Activated T-cell treated with anti-CD3 and anti-CD28 coated beads for 48 hours (primary cell): ENCODE results near the gene SLC25A21.
"Not testable (repeated sequence)": the region's sequence is repeated elsewhere in the genome, so short reads cannot be mapped to it uniquely, and the experiment has no call there.

Experiments
- DNase-seq: peaks from one replicate; pipeline ENCODE4 v3.0.0-alpha.2; 2020; ENCODE audit warnings: low read depth

Gene SLC25A21

DNA sequence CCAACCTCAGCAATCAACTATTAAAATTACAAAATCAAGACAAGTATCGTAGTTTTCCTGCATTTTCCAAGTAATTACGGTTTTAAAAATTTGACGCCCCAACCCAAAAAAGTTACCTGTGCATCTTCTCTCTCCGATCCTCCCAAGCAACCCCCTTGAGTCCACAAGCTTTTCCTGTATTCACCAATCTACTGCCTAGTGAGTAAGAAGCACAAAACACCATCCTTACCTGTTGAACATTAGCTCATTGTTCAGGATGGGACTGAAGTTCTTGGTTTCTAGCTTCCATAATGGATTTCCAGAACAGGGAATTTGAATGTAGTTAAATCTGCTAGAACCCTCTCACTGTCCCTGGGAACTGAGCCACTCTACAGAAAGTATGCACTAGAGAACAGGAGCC is 348.8 kb downstream of the SLC25A21 start:
- DNase-seq = no peak

DNA sequence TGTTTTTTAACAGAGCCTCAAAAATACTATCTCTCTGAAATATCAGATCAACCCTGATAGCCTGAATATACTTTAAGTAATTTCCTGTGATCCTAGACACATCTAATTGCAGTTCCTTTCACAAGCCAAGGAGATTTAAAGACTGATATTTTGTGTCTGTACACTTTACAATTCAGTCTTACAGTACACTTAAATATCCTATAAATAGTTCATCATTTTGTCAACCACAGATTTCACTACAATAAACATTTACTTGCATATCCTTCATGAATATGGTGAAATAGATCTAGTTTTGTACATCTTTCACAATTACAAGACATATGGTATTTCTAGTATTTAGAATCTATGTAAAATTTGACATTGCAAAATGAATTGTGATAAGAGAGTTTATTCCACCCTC is 349.7 kb downstream of the SLC25A21 start:
- DNase-seq = no peak

DNA sequence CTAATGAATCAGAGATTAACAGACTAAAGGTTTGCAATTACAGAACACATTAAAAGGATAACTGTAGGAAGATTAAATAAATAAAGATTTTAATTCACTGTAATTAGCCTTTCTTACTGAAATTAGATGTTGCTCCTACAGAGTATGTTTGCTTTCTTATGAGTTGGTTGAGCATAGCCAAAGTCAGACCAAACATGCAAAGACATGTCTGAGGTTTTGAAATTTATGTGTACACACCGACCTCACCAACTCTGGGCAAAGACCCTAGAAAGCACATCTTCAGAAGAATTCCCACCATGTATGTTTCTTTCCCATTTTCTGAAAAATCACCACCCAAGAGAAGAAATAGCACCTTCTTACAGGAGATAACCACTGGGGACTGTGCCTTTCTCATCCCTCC is 351.5 kb downstream of the SLC25A21 start:
- no peak for DNase-seq

DNA sequence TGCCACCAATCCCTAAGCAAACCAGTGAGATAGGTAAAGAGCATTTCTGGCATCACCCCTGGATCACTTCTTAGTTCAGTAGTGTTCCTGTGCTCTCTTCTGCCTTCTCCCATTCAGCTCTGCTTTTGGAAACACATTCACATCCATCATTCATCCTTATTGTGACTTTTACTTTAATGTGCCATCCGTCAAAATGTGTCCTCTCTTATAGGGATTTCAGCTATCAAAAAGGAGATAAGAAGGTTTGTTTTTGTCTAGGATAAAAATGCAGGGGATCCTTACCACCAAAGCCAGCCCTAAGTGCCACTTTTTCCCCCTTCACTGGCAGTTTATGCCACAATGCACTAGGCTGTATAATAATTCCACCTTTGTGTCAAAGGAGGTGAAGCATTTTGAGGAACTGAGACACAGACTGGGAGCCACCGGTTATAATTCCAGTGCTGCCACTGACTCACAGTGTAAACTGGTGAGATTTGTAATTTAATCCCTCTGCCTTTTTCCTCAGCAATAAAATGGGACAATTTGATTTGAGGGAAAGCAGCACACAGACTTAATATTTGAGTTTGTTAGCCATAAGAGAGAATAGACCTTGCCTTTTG is 352.2 kb downstream of the SLC25A21 start:
- no peak for DNase-seq

DNA sequence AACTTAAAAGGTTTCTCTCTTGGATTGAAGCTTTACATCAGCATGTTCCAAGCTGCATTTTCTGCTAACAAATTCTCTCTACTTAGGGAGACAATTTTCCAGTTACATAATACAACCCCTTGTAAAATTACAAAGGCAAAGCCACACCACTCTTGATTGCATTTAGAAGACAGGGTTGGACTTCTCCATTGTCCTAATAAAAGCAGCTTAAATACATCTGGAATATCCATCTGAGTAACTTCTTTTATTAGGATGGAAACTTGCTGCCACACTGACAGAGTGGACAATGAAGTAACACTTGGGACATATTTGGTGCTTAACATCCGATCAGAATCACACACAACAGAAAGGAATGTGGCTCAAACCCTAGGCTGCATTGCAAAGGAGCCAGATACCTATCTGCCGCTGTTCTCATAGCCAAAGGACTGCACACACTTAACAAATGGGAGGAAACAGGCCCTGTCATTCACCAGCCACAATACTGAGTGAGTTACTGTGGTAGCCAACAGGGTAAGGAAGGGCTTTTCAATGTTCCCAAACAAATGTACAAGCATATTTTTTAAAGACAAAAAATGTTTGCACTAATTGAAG is 353.5 kb downstream of the SLC25A21 start:
- DNase-seq = no peak

DNA sequence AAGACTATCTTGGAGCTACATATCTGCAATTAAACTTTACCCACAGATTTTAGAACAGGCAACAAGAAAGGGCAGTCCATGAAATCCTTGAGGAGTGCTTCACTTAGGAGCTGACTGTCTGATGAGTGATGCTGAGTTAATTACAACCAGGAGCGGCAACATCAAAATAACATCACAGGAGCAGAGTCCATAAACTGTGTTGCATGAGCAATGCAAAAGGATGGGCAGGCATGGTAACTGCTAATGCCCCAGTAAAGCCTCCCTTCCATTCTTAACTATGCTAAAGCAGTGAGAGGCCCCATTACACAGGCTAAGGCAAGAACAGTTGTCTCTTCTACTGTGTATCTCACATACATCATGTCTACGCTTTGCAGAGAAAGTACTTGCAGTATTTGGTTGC is 354.2 kb downstream of the SLC25A21 start:
- no peak for DNase-seq

DNA sequence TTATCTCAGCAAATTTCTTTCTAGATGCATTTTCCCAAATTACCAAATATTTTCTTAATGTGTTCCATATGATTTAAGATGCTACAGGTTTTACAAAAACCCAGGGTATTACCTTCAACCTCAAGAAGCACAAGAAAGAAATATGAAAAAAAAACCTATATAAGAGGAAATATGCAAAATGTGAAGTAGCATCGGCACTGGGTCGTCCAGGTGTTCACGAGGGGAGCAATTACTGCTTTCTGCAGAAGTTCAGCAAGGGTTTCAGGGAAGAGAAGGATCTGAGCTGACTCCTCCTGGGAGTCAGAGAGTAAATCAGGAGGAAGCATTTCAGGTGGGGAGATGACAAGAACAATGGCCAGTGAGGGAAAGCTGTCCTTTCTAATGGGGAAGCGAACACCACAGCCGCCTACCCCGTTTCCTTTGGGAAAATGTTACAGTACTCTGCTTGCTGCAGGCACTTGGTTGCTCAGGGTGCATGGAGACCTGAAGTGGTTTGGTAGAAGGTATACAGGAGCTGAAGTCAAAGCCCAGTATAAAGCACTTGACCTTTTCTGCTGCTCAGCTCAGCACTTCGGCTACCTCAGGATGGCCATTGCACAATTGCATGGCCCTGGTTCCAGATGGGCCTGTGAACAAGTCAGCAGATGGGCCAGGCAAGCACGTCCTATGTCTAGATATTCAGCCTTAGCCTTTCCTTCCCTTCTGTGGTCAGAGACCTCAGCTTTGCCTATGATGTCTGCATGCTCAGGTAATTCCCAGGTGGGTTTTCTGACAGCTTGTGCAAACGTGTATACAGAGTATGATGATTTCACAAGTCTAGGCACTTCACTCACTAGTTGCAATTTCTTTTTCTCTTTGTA is 355.1 kb downstream of the SLC25A21 start:
- no peak for DNase-seq

DNA sequence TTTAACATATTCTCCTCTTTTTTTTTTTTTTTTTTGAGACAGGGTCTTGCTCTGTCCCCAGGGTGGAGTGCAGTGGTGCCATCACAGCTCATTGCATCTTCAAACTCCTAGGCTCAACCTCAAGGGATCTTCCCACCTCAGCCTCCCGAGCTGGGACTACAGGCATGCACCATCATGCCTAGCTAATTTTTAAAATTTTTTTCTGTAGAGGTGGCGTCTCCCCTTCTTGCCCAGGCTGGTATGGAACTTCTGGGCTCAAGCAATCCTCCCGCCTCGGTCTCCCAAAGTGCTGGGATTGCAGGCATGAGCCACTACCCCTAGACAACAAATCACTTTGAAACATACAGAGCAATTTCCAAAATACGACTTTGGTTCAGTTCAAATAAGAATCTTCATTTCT is 355.9 kb downstream of the SLC25A21 start:
- no peak for DNase-seq

DNA sequence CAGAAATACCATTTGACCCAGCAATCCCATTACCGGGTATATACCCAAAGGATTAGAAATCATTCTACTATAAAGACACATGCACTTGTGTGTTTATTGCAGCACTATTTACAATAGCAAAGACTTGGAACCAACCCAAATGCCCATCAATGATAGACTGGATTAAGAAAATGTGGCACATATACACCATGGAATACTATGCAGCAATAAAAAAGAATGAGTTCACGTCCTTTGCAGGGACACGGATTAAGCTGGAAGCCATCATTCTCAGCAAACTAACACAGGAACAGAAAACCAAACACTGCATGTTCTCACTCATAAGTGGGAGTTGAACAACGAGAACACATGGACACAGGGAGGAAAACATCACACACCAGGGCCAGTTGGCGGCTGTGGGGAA is 357.6 kb downstream of the SLC25A21 start:
- not testable (repeated sequence) for DNase-seq

DNA sequence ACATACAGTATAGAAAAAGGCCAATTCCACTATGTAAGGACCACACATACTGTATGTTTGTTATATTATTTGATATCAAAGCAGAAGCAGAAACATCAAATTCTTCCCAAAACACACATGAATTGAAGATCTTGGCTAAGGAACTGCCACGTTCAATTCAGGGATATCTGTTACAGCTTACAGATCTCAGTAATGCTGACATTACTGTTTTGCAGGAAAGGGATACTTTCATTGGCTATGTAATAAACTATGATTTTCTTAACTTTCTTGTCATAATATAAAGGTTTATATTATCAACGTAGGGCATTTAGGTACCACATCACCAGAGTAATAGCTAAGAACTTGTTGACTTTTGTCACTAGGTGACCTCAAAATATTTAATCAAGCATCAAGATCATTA is 362.2 kb downstream of the SLC25A21 start:
- DNase-seq = no peak

DNA sequence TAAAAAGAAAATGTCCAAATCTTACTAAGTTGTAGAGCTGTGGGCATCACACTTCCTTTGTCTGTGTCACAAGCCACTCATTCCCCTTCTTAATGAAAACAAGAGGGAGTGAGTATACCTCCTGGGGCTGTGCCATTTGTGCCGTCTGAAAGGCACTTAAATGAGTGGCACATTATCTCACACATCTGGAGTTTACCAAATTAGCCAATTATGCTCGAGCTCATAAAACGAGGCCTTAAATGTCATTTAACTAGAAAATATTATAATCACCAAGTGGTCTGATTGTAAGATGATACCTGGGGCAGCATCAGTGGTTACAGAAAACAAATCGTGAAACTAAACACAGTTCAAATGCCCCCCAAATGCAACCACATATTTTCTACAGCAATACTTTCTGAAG is 364.7 kb downstream of the SLC25A21 start:
- DNase-seq = no peak

DNA sequence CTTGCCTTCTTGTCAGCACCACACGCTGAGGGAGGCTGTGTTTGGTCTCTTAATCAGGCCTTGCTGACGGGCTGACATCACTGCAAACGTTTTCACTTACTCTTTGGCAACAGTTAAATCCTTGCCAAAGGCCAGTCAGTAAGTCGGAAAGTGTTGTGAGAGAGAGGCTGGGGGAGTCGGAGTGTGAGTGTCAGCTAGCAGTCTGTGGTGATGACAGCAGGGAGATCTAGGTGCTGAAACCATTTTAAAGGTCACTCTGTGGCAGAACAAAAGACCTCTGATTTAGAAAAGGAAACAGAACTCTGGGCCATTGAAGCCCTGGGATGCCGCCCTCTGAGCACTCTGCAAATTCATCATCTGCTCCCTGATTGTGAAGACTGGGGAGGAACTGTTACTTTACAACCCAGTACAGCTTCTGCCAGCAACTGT is 367.3 kb downstream of the SLC25A21 start:
- DNase-seq = no peak

DNA sequence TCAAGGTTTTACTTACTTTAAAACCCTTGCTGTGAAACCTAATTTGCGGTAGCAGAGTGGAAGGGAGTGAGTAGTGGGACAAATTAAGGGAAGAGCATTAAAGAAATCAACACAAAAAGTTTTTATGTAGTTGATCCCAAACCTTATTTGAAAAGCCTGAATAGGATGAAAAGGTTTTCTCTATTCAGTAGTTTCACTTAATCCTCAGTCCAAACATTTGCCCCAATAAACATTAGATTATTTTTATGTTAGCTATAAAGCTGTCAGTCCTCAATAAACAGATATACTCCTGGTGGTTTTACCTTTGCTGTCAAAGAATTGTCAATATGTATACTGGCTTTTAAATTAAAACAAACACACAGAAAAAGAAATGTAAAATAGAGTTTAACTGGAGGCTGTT is 374.8 kb downstream of the SLC25A21 start:
- no peak for DNase-seq

DNA sequence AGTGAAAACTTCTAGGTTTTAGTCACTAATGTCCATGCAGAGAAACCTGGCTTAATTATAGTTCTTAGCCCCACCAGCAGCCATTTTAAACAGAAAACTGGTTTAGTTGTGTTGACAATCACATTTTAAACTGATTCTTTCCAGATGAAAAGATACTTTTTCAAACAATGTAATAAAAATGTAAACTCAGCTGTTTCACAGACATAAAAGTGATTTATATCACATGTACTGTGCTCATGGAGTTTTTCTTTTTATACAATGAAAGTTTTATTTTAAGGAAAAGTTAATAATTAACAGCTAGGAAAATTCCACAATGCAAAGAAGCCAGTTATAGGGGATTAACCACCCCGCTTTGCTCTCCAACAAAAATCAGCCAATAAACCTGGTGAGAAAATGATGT is 381.0 kb downstream of the SLC25A21 start:
- DNase-seq = no peak

DNA sequence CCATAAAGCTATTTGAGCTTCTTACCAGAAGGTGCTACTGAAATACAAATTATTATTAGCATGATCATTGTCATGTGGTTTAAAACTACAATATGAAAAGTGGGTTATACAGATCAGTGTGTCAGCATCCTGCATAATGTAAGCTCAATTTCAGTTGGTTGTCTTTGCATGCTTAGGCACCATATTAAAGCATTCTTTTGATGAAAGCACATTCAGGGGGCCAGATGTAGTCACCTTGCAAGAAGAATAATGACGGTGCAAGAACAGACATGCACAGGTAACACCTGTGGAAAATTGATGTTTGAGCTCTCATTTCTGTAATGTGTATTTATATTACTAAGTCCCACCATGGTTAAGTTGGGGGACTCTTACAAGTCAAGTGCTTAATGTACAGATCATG is 386.9 kb downstream of the SLC25A21 start:
- no peak for DNase-seq

DNA sequence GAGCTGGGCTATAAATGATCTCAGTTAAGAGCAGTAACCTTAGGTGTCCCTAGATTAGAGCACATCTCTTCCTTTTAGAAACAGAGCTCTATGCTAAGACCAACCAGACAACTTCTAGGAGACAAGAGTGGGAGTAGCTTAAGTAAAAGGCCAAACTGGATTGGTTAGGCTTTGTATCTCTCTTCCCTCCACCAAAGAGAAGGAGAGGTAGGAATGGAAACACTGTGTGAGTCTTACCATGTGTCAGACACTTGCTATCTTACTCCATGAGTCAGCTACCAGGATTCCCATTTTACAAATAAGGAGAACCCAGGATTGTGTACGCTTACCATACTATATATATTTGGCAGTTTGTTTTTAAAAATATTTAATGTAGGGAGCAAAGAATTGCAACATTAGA is 387.9 kb downstream of the SLC25A21 start:
- no peak for DNase-seq

DNA sequence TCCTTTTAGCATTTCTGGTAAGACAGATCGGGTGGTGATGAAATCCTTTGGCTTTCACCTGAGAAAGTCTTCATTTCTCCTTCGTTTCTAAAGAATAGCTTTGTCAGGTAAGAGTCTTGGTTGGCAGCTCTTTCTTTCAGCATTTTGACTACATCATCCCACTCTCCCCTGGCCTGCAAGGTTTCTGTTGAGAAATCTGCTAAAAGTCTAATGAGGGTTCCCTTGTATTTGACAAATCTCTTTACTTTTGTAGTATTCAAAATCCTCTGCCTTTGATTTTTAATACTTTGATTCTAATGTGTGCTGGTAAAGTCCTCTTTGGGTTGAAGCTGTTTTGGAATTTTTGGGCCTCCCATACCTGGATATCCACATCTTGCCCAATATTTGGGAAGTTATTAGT is 390.5 kb downstream of the SLC25A21 start:
- DNase-seq = no peak

DNA sequence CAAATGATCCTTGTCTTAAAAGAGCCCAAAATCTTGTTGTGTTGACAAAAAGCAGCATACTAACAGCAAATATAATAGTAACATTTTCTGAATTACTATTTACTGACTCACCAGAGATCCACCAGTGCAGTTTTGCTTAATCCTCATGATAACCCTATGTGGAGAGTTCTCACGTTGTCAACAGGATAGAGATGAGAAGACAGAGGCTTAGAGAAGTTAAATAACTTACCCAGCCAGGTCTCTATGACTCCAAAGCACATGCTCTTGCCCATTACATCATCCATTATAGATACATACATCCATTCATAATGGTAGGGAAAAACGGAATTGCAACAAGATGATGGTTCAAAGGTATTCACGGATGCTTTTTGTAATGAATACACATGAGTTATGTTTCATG is 398.8 kb downstream of the SLC25A21 start:
- no peak for DNase-seq

DNA sequence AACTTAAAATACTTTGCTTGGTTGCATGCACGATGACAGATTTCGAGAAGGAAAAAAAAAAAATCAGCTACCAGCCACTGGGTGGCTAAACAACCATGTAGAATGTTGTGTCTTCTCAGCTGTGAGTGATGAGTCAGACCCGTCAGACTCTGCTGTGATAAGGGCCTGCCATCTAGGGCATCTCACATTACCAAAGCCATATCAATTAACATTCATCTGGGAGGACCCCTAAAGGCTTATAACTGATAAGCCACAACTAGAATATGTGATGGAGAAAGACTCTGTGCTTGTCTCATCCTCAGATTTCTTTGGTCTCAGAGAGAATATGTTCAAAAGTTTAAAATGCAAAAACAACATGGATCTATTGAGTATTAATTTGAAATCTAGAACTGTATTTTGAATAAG is 399.3 kb downstream of the SLC25A21 start:
- no peak for DNase-seq

DNA sequence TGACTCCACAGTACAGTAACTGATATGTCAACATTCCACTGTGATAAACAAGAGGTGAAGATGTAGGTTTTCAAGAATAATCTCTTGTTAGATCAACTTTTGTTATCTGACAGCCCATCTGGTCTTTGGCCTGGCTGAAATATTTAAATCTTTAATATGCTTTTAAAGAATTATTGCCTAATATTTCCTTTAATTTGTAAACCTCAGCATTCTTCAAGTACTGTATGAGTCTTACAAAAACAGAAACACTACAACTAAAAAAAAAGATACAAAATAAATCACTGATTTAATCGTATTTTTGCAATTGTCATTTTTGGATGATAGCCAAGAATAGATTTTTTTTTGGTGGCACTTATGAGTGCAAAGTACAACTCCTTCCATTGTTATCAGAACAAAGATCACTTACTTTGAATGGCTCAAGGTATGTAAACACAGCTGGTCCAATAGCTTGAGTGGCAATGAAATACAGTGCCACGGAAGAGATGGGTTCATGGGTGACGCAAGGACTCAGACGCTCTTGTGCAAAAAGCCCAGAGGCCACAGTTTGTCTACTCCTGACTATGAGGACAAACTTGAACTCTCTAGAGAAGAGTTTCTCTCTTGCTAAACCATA is 401.3 kb downstream of the SLC25A21 start:
- no peak for DNase-seq

DNA sequence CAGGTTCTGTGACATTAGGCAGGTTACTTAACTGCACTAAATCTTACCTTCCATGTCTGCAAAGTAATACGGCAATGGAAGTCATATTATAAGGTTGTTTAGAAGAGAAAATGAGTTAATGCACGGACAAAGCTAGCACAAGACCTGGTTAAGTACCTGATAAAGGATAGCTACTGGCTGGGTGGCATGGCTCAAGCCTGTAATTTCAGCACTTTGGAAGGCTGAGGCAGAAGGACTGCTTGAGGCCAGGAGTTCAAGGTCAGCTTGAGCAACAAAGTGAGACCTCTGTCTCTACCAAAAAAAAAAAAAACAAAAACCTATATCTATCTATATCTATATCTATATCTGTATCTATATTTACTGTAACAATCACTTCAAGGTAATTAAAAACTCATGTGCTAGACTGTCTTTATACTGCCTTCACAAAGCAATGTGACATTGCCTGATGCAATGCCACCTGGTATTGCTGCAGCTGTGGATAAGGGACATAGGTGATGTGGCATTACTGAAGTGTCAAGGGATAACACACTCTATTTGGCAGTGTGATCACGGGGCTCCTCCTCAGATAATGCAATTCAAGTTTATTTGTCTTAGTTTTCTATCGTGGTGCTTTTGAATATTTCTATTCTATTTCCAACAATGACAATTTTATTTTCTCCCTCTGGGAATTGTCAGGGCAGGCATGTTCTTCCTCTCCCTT is 403.6 kb downstream of the SLC25A21 start:
- DNase-seq = no peak

DNA sequence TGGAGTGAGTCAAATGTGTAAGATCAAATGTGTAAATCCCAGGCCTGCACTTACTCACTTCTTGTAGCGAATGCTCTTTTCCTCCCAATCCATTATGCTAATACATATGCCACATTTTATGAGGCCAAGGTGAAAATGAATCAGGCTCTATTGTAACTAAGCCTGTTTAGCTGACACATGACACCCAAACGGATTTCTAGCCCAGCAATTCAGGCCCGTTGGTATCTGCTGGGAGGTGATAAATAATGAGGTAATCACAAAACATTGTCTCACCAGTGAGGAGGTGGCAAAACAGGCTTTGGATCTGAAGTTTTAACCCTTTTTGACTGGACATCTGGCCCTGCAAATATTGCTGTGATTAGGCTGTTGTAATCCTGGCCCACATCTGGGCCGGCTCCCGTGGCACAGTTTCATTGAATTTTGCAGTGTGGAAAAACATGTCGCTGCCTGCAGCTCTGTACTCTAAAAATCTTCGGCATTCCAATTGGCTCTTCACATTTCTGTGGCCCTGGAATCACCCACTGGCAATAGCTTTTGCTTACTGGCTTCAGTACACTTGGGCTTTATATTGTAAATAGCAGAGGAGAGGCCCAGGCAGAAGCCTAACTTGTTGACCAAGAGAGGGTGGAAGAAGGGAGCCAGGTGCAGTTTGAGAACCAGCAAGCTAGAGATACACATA is 404.7 kb downstream of the SLC25A21 start:
- DNase-seq = no peak
